Muscle layer of duodenum (tissue), 2 donors: ENCODE results near the gene EHD3.

ENCODE experiments used
- H3K27ac ChIP-seq: one replicate; pipeline ENCODE4 v1.7.0; 2013; ENCODE audit warnings: mild to moderate bottlenecking, low read length
- H3K27me3 ChIP-seq: one replicate; pipeline ENCODE4 v1.7.0; 2013; ENCODE audit warnings: low read depth, mild to moderate bottlenecking, control low read depth, low read length
- H3K36me3 ChIP-seq, 2 donors: one replicate each; pipeline ENCODE4 v1.7.0; 2013; ENCODE audit warnings: low read length in 2 of 2, control low read depth in 1 of 2, mild to moderate bottlenecking in 1 of 2; ENCODE audit not compliant: insufficient read depth in 2 of 2, control insufficient read depth in 1 of 2
- H3K4me1 ChIP-seq, 2 donors: one replicate each; pipeline ENCODE4 v1.7.0; 2013; ENCODE audit warnings: low read length in 2 of 2, mild to moderate bottlenecking in 2 of 2, control low read depth in 1 of 2, moderate library complexity in 1 of 2; ENCODE audit not compliant: insufficient read depth in 2 of 2, control insufficient read depth in 1 of 2
- H3K4me3 ChIP-seq, 2 donors: one replicate each; pipeline ENCODE4 v1.7.0; 2013; ENCODE audit warnings: low read length in 2 of 2, low read depth in 1 of 2, mild to moderate bottlenecking in 1 of 2
- H3K9me3 ChIP-seq, 2 donors: one replicate each; pipeline ENCODE4 v1.7.0; 2013; ENCODE audit warnings: low read length in 2 of 2, control low read depth in 1 of 2, mild to moderate bottlenecking in 1 of 2; ENCODE audit not compliant: control insufficient read depth in 1 of 2
- donor health status: healthy.

Gene EHD3

GRCh38 chr2:31213601-31214443, 20.1 kb upstream of the EHD3 start:
- no peaks in the 10 kb centered on the region for H3K9me3 ChIP-seq
- no peak overlapping the region for H3K27ac ChIP-seq
- no peaks in the 10 kb centered on the region for H3K27me3 ChIP-seq
- H3K4me3 ChIP-seq, result no peak overlapping the region
- H3K36me3 ChIP-seq, result no peaks in the 10 kb centered on the region
- no peaks in the 10 kb centered on the region for H3K4me1 ChIP-seq

DNA sequence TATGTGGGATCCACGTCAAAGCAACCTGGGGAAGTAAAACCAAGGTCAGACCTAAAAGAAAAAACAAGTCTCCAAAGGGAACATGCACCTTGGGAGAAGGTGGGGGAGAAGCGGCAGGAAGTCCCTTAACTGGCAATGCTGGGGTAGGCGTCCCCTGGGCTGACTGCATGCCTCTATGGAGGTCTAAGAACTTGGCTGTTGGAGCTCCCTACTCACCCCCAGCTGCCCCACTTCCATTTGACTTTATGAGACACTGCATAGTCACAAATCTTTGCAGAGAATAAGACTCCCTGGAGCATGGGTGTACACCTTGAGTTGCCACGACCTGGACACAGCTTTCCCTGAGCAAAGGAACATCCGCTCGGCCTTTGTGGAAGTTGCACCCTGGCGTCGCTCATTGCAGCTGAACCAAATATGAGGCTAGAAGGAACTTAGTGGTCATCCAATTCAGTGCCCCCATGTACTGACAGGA, 19.5 kb upstream of the EHD3 start:
- no peak overlapping the region for H3K4me3 ChIP-seq
- H3K27ac ChIP-seq, result no peak overlapping the region
- H3K36me3 ChIP-seq, result no peaks in the 10 kb centered on the region
- H3K27me3 ChIP-seq, result no peaks in the 10 kb centered on the region
- no peaks in the 10 kb centered on the region for H3K9me3 ChIP-seq
- no peaks in the 10 kb centered on the region for H3K4me1 ChIP-seq

DNA sequence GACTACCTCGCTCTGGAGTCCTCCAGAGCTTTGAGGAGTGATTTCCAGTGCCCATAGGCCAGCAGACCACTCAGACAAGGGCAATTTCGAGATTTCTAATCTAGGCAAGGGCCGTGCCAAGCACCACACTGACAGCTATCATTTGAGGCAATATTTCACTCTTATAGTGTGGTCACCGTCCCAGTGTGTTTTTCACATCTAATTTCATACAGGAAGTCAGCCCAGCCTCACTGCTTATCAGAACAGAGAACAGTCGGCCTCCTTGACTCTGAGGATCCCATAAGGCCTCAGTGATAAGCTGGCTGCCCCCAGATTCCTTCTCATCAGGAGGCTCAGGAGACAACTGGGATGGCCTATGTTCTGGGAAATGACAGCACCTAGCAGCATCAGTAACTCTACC, 17.2 kb upstream of the EHD3 start:
- Histone ChIP-seq H3K4me1 (no peaks in the 10 kb centered on the region), H3K27me3 (no peaks in the 10 kb centered on the region), H3K36me3 (no peaks in the 10 kb centered on the region), H3K27ac (no peak overlapping the region), H3K9me3 (no peaks in the 10 kb centered on the region), H3K4me3 (no peak overlapping the region)

- Histone ChIP-seq H3K9me3 (no peaks in the 10 kb centered on the region), H3K27ac (no peak within 1 kb of the TSS), H3K27me3 (no peaks in the 10 kb centered on the region), H3K36me3 (no peaks in the 10 kb centered on the region), H3K4me1 (no peaks in the 10 kb centered on the region), H3K4me3 (no peak within 1 kb of the TSS)
These were observed 16.3 kb upstream of the EHD3 start, which contains the start of gene CAPN14 for GRCh38 chr2:31217465-31218200. Gene CAPN14 (minus strand): TSS chr2:31217515. CDS start chr2:31205447, 12,068 bp downstream.

GRCh38 chr2:31219131-31219969, 14.6 kb upstream of the EHD3 start:
- Histone ChIP-seq H3K4me1 (no peaks in the 10 kb centered on the region), H3K27ac (no peak overlapping the region), H3K9me3 (no peaks in the 10 kb centered on the region), H3K27me3 (no peaks in the 10 kb centered on the region), H3K36me3 (no peaks in the 10 kb centered on the region), H3K4me3 (no peak overlapping the region)

GRCh38 chr2:31221544-31221943, 12.4 kb upstream of the EHD3 start:
- Histone ChIP-seq H3K27ac (no peak overlapping the region), H3K4me3 (no peak overlapping the region), H3K4me1 (no peaks in the 10 kb centered on the region), H3K27me3 (no peaks in the 10 kb centered on the region), H3K36me3 (no peaks in the 10 kb centered on the region), H3K9me3 (no peaks in the 10 kb centered on the region)

DNA sequence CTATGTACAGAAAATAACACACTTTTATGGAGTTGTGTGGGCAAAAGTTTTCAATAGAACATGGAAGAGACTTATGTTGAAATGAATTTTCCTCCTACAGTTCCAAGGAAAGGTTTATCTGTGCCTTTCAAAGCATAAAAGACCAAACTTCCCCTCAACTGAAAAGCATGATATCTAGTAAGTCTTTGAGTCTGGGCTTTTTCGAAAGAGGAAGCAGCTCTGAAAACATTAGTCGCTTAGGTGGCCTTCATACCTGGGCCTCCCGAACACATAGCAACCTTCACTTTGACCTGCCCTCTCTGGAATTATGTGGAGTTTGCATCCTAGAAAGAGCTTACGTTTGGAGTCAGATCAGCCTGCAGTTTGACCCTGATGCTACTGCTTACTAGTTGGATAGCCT, 11.9 kb upstream of the EHD3 start:
- Histone ChIP-seq H3K4me3 (no peak overlapping the region), H3K27ac (no peak overlapping the region), H3K4me1 (no peaks in the 10 kb centered on the region), H3K27me3 (no peaks in the 10 kb centered on the region), H3K36me3 (no peaks in the 10 kb centered on the region), H3K9me3 (no peaks in the 10 kb centered on the region)

- H3K27me3 ChIP-seq, result no peaks in the 10 kb centered on the region
- no peaks in the 10 kb centered on the region for H3K4me1 ChIP-seq
- H3K9me3 ChIP-seq, result no peaks in the 10 kb centered on the region
- H3K4me3 ChIP-seq, result no peak overlapping the region
- no peaks in the 10 kb centered on the region for H3K36me3 ChIP-seq
- H3K27ac ChIP-seq, result no peak overlapping the region
These were observed 10.9 kb upstream of the EHD3 start for GRCh38 chr2:31223026-31223425.

GRCh38 chr2:31223749-31224148, 10.2 kb upstream of the EHD3 start:
- Histone ChIP-seq H3K9me3 (no peaks in the 10 kb centered on the region), H3K4me1 (no peaks in the 10 kb centered on the region), H3K4me3 (no peak overlapping the region), H3K36me3 (no peaks in the 10 kb centered on the region), H3K27me3 (no peaks in the 10 kb centered on the region), H3K27ac (no peak overlapping the region)

DNA sequence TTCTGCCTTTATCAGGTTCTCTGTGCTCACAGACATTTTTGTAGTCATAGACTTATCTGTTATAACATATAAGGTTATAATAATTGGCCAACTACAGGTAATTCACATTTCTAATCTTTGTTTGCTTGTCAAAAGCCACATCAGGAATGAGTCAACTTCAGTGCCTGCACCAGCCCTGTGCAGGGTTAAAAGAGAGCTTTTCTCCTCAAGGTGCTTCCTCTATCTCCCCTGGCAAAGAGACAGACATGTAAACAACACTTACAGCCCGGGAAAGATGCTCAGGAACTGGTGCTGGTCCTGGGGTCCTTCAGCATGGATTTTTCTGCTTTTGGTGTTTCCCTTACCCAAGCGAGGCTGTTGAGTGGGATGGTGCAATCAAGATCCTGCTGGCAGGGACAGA, 7.7 kb upstream of the EHD3 start:
- H3K27ac ChIP-seq, result no peak overlapping the region
- H3K27me3 ChIP-seq, result no peaks in the 10 kb centered on the region
- H3K4me3 ChIP-seq, result no peak overlapping the region
- H3K9me3 ChIP-seq, result no peaks in the 10 kb centered on the region
- no peaks in the 10 kb centered on the region for H3K36me3 ChIP-seq
- no peaks in the 10 kb centered on the region for H3K4me1 ChIP-seq

DNA sequence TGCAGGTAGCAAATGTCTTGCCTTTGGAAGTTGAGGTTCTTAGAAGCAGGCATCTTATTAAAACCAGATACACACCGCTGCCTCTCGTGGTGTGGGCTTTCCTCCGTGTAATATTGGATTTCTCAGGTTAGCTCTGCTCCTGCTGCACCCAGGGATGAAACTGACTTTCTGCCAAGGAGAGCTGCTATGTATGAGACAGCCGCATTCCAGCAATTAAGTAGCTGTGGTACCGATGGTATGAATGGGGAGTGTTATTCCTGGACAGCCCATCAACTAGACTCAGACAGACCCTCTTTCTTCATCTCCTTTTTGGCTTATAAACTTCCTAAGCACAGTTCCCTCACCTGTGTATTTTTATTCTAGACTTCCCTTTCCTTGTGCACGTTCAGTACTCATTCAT, 6.8 kb upstream of the EHD3 start:
- Histone ChIP-seq H3K9me3 (no peaks in the 10 kb centered on the region), H3K36me3 (no peaks in the 10 kb centered on the region), H3K4me1 (no peaks in the 10 kb centered on the region), H3K4me3 (no peak overlapping the region), H3K27ac (no peak overlapping the region), H3K27me3 (no peaks in the 10 kb centered on the region)
